UCSD-AML1 (cell line): ENCODE results near the gene BTBD3.

Source experiments
- DNase-seq: peaks from one replicate; lab custom pipeline; 2025; ENCODE audit not compliant: unreplicated experiment; lab: John Stamatoyannopoulos, UW

BTBD3 gene

GRCh38 chr20:11965602-11966001 lies 47.9 kb downstream of the BTBD3 start:
- DNase-seq, result no peak

DNA sequence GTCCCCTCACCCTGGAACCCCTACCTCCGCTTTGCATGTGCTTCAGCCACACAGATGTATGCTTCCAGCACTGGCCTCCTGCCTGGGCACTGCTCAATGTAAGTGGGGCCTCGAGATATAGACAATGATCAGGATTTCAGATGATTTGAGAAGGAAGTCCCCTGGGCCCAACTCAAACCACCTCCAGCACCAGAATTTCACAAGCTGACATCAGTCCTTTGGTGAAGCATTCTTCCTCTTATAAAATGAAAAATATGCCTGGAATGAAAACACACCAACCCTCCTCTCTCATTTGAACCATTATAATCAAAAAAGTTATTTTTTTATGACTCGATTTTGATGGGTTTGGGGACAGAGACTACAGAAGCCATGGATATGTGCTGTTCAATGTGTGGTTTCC lies 48.5 kb downstream of the BTBD3 start:
- no peak for DNase-seq

DNA sequence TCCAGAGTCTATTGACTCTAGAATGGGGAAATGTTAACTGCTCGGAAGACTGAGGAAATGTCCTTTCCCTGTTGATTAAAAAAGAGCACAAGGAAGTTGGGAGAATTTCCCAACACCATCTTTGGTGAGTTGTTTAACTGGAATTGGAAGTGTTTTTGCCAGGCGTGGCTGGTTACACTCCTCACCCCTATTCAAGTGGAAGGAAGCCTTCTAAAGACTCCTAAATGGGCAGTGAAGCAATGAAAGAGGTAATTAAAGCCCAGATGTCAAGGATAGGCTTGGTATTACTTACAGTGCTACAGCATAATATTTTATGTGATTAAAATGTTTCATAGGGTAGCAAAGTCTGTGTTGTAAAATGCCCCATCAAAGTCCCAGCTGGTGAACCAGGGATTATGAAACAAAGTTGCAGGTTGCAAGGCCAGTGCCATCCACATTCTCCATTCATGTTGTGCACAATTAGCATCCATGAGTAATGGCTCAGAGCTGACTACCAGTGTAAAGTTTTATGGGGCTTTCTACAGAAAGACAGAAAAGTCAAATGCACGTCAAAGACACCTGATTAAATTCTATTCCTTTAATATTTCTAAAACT lies 52.6 kb downstream of the BTBD3 start:
- no peak for DNase-seq

DNA sequence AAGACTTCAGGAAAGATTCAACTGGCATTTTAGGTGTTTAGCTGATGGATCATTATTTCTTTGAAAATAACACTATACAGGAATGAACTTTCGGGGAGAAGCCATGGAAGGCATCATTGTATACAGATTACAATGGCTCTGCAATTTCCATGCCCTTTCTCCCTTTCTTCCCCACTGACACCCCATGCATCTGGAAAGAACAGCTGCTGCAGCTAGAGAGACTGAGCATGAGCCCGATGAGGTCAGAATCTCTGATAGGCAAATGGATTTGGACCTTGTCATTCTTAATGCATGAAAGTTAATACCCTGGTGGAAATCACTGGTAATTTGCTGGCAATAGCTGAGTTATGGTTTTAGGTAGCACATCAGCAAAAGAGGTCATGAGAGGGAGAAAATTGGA lies 54.8 kb downstream of the BTBD3 start:
- DNase-seq, result no peak
